Measurements from ENCODE around the gene SMG6.

GRCh38 chr17:2128011-2128410 is 175.6 kb downstream of the SMG6 start:
- TF ChIP-seq, protein P1, sequence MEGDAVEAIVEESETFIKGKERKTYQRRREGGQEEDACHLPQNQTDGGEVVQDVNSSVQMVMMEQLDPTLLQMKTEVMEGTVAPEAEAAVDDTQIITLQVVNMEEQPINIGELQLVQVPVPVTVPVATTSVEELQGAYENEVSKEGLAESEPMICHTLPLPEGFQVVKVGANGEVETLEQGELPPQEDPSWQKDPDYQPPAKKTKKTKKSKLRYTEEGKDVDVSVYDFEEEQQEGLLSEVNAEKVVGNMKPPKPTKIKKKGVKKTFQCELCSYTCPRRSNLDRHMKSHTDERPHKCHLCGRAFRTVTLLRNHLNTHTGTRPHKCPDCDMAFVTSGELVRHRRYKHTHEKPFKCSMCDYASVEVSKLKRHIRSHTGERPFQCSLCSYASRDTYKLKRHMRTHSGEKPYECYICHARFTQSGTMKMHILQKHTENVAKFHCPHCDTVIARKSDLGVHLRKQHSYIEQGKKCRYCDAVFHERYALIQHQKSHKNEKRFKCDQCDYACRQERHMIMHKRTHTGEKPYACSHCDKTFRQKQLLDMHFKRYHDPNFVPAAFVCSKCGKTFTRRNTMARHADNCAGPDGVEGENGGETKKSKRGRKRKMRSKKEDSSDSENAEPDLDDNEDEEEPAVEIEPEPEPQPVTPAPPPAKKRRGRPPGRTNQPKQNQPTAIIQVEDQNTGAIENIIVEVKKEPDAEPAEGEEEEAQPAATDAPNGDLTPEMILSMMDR (IDR thresholded peaks at IDR 0.05), result no peak
- TF ChIP-seq ZFX (IDR thresholded peaks at IDR 0.05; ENCODE audit: borderline replicate concordance), result no peak

Measured in 22Rv1 (cell line).